Measurements from ENCODE around the gene KRT23. TPM values are rescaled to one million over a fixed set of nuclear protein-coding genes. Genes with fewer than 3 reads are reported as not detected.

Gene KRT23
- total and polyA plus RNA-seq, 9 of the 15 experiments (the other 6 are each of a cell fraction or from before 2014, with no cell fraction given): not detected

GRCh38 chr17:40980117-40980516 is 42.7 kb upstream of the KRT23 start:
- ChIA-PET POLR2A (interaction anchor here (0.6 to 2.2 kb wide), 5 partner anchors 16 to 809 kb away, joined by 3 to 8 read pairs (median 4); no protein-coding TSS in a partner anchor), CTCF (ENCODE audit: low intra/inter-chr PET ratio) (no interaction called here)
- in situ Hi-C loops (cut with MboI) (no loop called here), intact Hi-C loops (cut with micrococcal nuclease) (no loop called here)
- WGBS (ENCODE audit: insufficient coverage, low coverage, missing lambda C conversion rate): 2% methylated on average over 3 of the region's 3 CpGs
- TF ChIP-seq SIRT6 (IDR thresholded peaks at IDR 0.05; ENCODE audit: low read depth, low read length) (no peak), MAFG (tag; conservative IDR thresholded peaks at IDR 0.05) (no peak), ZNF764 (CRISPR knock-in tag; IDR thresholded peaks at IDR 0.05; ENCODE audit: low read depth) (no peak)
- BruUV-seq (replicated peaks): no TSS peak
- Histone ChIP-seq H3K27ac (ENCODE audit: extremely low read depth, low read depth, low read length) (no peak overlapping the region), H3K4me3 (no peak overlapping the region), H3K9me3 (replicated peaks; ENCODE audit: control insufficient read depth, insufficient read depth, low read depth, low read length) (no peaks in the 10 kb centered on the region), H2AFZ (ENCODE audit: low read depth, low read length) (no peak overlapping the region), H3K4me2 (ENCODE audit: insufficient read depth, low read length) (no peak overlapping the region), H4K20me1 (replicated peaks; ENCODE audit: control insufficient read depth, insufficient read depth, low read length) (no peaks in the 10 kb centered on the region; the same call in 1 of the 2 replicates), H3K9ac (ENCODE audit: insufficient read depth in 1 of 2, low read depth in 2 of 2, low read length in 2 of 2) (no peak overlapping the region), H3K79me2 (ENCODE audit: control insufficient read depth, insufficient read depth, low read length) (no peaks in the 10 kb centered on the region), H3K27me3 (ENCODE audit: control insufficient read depth in 2 of 2, insufficient read depth in 2 of 2, low read length in 2 of 2) (peaks cover 3 to 34% of the 10 kb centered on the region in 2 experiments; a peak in 4 of 5 replicates), H3K9me1 (ENCODE audit: control insufficient read depth, insufficient read depth, low read length) (peaks cover 4% of the 10 kb centered on the region), H3K36me3 (ENCODE audit: control insufficient read depth, insufficient read depth, low read length) (no peaks in the 10 kb centered on the region), H3K4me1 (replicated peaks in 1 of 2; ENCODE audit: control insufficient read depth in 2 of 2, insufficient read depth in 2 of 2, low read length in 2 of 2) (no peaks in the 10 kb centered on the region; a peak in 1 of 5 replicates)
- ATAC-seq (no peak), DNase-seq (ENCODE audit: extremely low read depth in 1 of 4, low spot score in 3 of 4) (no peak), FAIRE-seq (no peak)

- in situ Hi-C loops (cut with MboI): no loop called here
- H3K9me3 ChIP-seq (replicated peaks; ENCODE audit: control insufficient read depth, insufficient read depth, low read depth, low read length): no peaks in the 10 kb centered on the region
- no peak for ATAC-seq
- under 1% methylated on average over 10 of the region's 13 CpGs for WGBS (ENCODE audit: insufficient coverage, low coverage, missing lambda C conversion rate)
- BruUV-seq (replicated peaks): no TSS peak
- H4K20me1 ChIP-seq (replicated peaks; ENCODE audit: control insufficient read depth, insufficient read depth, low read length): no peaks in the 10 kb centered on the region; the same call in 1 of the 2 replicates
- H3K79me2 ChIP-seq (ENCODE audit: control insufficient read depth, insufficient read depth, low read length): no peaks in the 10 kb centered on the region
- no peak for FAIRE-seq
- H3K9me1 ChIP-seq (ENCODE audit: control insufficient read depth, insufficient read depth, low read length): peaks cover 4% of the 10 kb centered on the region
- H3K4me3 ChIP-seq: no peak overlapping the region
- no peak overlapping the region for H3K27ac ChIP-seq (ENCODE audit: extremely low read depth, low read depth, low read length)
- ChIA-PET POLR2A (interaction anchor here (2.2 kb wide), 1 partner anchor 17 kb away, joined by 8 read pairs; no protein-coding TSS in a partner anchor), CTCF (ENCODE audit: low intra/inter-chr PET ratio) (no interaction called here)
- DNase-seq (ENCODE audit: extremely low read depth in 1 of 4, low spot score in 3 of 4): no peak
- no peaks in the 10 kb centered on the region for H3K36me3 ChIP-seq (ENCODE audit: control insufficient read depth, insufficient read depth, low read length)
- no peak overlapping the region for H3K9ac ChIP-seq (ENCODE audit: insufficient read depth in 1 of 2, low read depth in 2 of 2, low read length in 2 of 2)
- no peaks in the 10 kb centered on the region; a peak in 1 of 5 replicates for H3K4me1 ChIP-seq (replicated peaks in 1 of 2; ENCODE audit: control insufficient read depth in 2 of 2, insufficient read depth in 2 of 2, low read length in 2 of 2)
- H3K4me2 ChIP-seq (ENCODE audit: insufficient read depth, low read length): no peak overlapping the region
- no peak overlapping the region for H2AFZ ChIP-seq (ENCODE audit: low read depth, low read length)
- H3K27me3 ChIP-seq (ENCODE audit: control insufficient read depth in 2 of 2, insufficient read depth in 2 of 2, low read length in 2 of 2): peaks cover 3 to 29% of the 10 kb centered on the region in 2 experiments; a peak in 4 of 5 replicates
- no peak for TF ChIP-seq STAG1 (CRISPR knock-in tag; IDR thresholded peaks at IDR 0.05; ENCODE audit: borderline replicate concordance)
- TF ChIP-seq NFYB (IDR thresholded peaks at IDR 0.05; ENCODE audit: extremely low read depth, insufficient read length): no peak
- TF ChIP-seq ZNF174 (CRISPR knock-in tag; IDR thresholded peaks at IDR 0.05): no peak
- no peak for TF ChIP-seq MEF2D (tag; conservative IDR thresholded peaks at IDR 0.05; ENCODE audit: low read depth)
- TF ChIP-seq MXI1 (IDR thresholded peaks at IDR 0.05; ENCODE audit: low read depth, low read length): no peak
- intact Hi-C loops (cut with micrococcal nuclease): no loop called here
These were observed 41.2 kb upstream of the KRT23 start for GRCh38 chr17:40978575-40979151.

All from K562 (cell line).